HUES48 (cell line): ENCODE results near the gene FTCD.
"Not testable (repeated sequence)": the region's sequence is repeated elsewhere in the genome, so short reads cannot be mapped to it uniquely, and the experiment has no call there.

Experiments used
- H3K27ac ChIP-seq: one replicate; pipeline ENCODE4 v1.7.0; 2013; ENCODE audit warnings: low read depth, low read length, inconsistent platforms
- H3K27me3 ChIP-seq: 2 replicates; pipeline ENCODE4 v1.6.1; 2013; ENCODE audit warnings: mild to moderate bottlenecking, low read length; ENCODE audit not compliant: control insufficient read depth, insufficient read depth
- H3K36me3 ChIP-seq: 2 replicates; pipeline ENCODE4 v1.6.1; 2013; ENCODE audit warnings: low read length; ENCODE audit not compliant: control insufficient read depth, insufficient read depth
- H3K4me1 ChIP-seq: 2 replicates; pipeline ENCODE4 v1.6.1; 2013; ENCODE audit warnings: mild to moderate bottlenecking, low read length; ENCODE audit not compliant: control insufficient read depth, insufficient read depth
- H3K4me3 ChIP-seq: 2 replicates; pipeline ENCODE4 v1.5.1; 2013; ENCODE audit warnings: mild to moderate bottlenecking, low read depth, low read length
- H3K9ac ChIP-seq: 2 replicates; pipeline ENCODE4 v1.6.1; 2013; ENCODE audit warnings: mild to moderate bottlenecking, low read depth, low read length, moderate library complexity
- H3K9me3 ChIP-seq: 2 replicates; pipeline ENCODE4 v1.6.1; 2013; ENCODE audit warnings: low read length; ENCODE audit not compliant: control insufficient read depth, insufficient read depth

Gene FTCD

DNA sequence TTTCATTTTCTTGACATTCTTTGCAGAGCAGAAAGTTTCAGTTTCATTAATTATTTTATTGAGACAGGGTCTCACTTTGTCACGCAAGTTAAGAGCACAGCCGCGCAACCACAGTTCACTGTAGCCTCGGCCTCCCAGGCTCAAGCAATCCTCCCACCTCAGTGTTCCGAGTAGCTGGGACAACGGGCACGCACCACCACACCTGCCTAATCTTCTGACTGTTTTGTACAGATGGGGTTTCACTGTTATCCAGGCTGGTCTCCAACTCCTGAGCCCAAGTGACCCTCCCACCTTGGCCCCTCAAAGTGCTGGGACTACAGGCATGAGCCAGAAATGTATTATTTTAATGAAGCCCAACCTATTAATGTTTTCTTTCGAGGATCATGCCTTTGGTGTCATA lies 31.9 kb upstream of the FTCD start:
- Histone ChIP-seq H3K9me3 (no peaks in the 10 kb centered on the region), H3K27me3 (no peaks in the 10 kb centered on the region), H3K27ac (no peak overlapping the region), H3K4me3 (no peak overlapping the region), H3K36me3 (peaks cover 22% of the 10 kb centered on the region), H3K9ac (no peak overlapping the region), H3K4me1 (peaks cover 6% of the 10 kb centered on the region)

DNA sequence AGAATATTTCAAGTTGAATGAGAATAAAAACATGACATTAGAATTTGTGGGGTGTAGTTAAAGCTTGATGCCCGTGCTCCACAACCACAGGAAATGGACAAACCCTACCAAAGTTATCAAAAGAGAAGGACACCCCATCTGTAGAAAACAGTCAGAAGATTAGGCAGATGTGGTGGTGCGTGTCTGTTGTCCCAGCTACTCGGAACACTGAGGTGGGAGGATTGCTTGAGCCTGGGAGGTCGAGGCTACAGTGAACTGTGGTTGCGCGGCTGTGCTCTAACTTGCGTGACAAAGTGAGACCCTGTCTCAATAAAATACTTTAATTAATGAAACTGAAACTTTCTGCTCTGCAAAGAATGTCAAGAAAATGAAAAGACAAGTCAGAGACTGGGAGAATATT lies 30.3 kb upstream of the FTCD start:
- Histone ChIP-seq H3K36me3 (peaks cover 11% of the 10 kb centered on the region), H3K9me3 (no peaks in the 10 kb centered on the region), H3K4me1 (peaks cover 6% of the 10 kb centered on the region), H3K9ac (no peak overlapping the region), H3K27me3 (no peaks in the 10 kb centered on the region), H3K4me3 (no peak overlapping the region), H3K27ac (no peak overlapping the region)

DNA sequence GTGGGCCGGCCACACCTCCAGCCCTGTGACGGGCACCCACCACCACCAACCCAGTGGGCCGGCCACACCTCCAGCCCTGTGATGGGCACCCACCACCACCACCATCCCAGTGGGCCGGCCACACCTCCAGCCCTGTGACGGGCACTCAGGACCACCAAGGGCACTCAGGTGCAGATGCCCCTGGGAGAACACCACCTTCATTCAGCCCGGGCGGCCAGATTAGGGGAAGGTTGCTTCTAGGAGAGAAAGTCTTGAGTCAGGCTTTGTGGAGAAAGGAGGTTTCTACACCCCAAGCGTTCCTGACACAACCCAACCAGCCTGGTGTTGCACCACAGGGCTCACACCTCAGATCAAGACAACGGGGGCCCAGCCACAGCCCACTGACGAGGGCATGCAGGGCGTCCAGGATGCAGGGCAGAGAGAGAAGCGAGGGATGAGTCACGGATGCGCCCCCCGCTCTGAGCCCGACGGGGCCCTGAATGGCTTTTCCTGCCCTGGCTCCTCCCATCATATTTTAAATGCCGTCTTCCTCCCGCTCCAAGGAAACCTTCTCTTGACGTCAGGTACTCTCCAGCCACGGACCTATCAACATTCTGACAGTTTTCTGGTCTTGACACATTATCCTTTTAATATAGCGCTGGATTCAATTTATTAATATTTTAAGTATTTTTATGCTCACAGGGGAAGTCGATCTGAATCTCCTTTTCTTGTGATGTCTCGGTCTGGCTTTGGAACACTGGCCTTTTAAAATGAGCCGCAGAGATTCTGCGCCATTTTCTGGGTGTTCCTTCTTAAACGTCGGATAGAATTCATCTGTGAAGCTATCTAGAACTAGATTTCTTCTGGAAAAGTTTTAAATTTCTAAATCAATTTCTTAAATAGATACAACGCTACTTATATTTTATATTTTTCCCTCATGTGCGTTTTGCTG lies 29.5 kb upstream of the FTCD start:
- H3K9ac ChIP-seq, result peak overlapping the region; percentile 61

DNA sequence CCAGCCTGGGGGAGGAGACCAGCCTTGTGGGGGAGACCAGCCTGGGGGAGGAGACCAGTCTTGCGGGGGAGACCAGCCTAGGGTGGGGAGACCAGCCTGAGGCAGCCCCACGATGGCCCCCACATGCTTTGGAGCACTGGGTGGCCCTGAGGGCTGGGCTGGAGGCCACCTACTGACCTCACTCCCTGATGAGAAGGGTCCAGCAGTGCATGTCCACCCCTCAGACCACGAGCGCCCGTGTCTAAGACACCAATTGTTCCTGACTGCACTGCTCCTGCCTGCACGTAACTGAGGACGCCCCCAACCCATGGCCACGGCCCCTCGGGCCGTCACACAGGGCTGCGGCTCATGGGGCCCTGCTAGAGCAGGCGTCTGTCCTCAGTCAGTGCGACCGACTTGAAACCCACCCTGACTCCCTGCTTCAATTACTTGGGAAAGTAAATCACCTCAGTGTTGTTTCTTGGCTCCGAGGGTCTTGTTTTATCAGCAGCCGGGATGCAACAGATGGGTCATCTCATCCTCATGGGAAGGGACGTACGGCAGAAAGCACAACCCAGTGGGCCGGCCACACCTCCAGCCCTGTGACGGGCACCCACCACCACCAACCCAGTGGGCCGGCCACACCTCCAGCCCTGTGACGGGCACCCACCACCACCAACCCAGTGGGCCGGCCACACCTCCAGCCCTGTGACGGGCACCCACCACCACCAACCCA lies 28.7 kb upstream of the FTCD start, which contains the start of gene SPATC1L:
Gene SPATC1L (minus strand): TSS at position 550 of the 715 bp plus-strand sequence. CDS start 1,643 bp downstream, outside the sequence.
- Histone ChIP-seq H3K36me3 (0 out of 2 replicates have a peak, but pooled peaks cover 3% of the 10 kb centered on the region), H3K27ac (peak within 1 kb of the TSS; percentile 96)

More for the DNA sequence above, 29.5 kb upstream of the FTCD start:
- H3K4me1 ChIP-seq, result peaks cover 14% of the 10 kb centered on the region
- no peaks in the 10 kb centered on the region for H3K27me3 ChIP-seq
- H3K27ac ChIP-seq, result peak overlapping the region; percentile 96
- peak overlapping the region; percentile 100 for H3K4me3 ChIP-seq
- 0 out of 2 replicates have a peak, but pooled peaks cover 3% of the 10 kb centered on the region for H3K36me3 ChIP-seq
- no peaks in the 10 kb centered on the region for H3K9me3 ChIP-seq

DNA sequence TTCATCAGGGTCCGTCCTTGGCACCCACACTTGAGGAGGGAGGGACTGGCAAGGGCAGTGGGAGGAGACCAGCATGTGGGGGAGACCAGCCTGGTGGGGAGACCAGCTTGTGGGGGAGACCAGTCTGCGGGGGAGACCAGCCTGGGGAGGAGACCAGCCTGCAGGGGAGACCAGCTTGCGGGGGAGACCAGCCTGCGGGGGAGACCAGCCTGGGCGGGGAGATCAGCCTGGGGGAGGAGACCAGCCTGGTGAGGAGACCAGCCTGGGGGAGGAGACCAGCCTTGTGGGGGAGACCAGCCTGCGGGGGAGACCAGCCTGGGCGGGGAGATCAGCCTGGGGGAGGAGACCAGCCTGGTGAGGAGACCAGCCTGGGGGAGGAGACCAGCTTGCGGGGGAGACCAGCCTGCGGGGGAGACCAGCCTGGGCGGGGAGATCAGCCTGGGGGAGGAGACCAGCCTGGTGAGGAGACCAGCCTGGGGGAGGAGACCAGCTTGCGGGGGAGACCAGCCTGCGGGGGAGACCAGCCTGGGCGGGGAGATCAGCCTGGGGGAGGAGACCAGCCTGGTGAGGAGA lies 28.0 kb upstream of the FTCD start:
- H3K27me3 ChIP-seq, H3K27ac ChIP-seq: not testable (repeated sequence)

More for the DNA sequence above, 28.7 kb upstream of the FTCD start, which contains the start of gene SPATC1L:
- Histone ChIP-seq H3K9me3 (no peaks in the 10 kb centered on the region), H3K27me3 (no peaks in the 10 kb centered on the region), H3K9ac (peak within 1 kb of the TSS; percentile 61), H3K4me1 (peaks cover 15% of the 10 kb centered on the region), H3K4me3 (peak within 1 kb of the TSS; percentile 100)

DNA sequence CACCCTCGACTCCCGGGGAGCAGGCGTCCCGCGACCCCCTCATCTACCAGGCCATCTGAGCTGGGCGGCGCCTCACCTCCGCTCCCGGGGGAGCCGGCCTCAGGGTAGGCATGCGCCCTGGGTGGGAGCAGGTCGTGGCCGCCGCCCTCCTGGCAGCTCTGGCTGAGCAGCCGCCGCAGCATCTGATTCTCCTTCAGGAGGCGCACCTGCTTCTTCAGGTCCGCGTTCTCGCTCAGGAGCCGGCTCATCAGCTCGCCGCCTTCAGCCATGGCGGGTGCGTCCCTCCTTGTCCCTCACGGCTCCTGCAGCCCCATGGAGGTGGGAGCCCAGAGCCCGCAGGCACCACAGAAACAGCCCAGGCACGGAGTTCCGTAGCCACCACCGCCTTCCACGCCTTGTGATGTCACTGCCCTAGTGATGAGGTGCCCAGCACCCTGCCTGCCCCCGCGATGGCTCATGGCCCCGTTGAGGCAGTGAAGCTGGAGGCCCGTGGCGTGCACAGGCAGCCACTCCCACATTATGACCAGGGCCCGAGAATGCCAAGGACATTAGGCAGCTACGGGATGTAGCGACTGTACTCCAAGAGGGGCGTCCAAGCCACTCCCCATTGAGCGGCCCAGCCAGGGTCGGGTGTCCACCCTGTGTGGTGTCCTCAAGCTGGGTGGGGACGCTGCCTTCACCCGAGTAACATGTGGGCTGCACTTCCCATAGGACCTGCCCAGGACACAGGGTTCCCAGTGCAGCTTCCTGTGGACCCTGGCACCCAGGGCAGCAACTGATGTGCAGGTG lies 27.4 kb upstream of the FTCD start:
- Histone ChIP-seq H3K9ac (no peak overlapping the region), H3K4me1 (peaks cover 9% of the 10 kb centered on the region), H3K9me3 (no peaks in the 10 kb centered on the region), H3K27me3 (no peaks in the 10 kb centered on the region), H3K36me3 (0 out of 2 replicates have a peak, but pooled peaks cover 1% of the 10 kb centered on the region), H3K27ac (no peak overlapping the region), H3K4me3 (no peak overlapping the region)

More for the DNA sequence above, 28.0 kb upstream of the FTCD start:
- H3K9me3 ChIP-seq, H3K4me1 ChIP-seq, H3K36me3 ChIP-seq, H3K4me3 ChIP-seq, H3K9ac ChIP-seq: not testable (repeated sequence)

DNA sequence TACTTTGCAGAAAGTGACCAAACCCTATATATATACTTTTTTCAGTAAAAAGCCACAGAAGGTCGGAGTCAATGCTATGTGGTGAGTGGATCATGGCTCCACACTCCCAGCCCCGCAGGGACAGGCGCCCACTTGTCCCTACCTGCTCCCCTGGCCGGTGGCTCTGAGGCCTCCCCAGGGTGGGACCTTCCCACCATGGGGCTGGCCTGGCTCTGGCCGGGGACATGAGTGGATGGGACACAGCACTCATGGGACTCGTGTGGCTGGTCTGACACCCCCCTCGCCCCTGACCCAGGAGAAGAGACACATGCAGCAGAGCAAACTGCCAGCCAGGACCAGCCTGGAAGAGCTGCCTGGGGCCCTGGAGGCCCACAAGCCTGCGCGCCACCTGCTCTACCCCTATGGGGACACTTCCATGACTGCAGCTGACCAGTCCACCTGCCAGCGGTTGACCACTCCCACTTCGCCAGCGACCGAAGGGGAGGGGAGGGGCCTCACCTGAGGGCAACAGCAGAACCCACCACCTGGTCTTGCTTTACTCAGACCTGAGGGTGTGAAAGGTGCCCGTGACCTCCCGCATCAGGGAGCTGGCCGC lies 26.7 kb upstream of the FTCD start:
- no peaks in the 10 kb centered on the region for H3K9me3 ChIP-seq
- H3K27ac ChIP-seq, result no peak overlapping the region
- no peaks in the 10 kb centered on the region for H3K27me3 ChIP-seq
- H3K4me3 ChIP-seq, result no peak overlapping the region
- H3K4me1 ChIP-seq, result peaks cover 9% of the 10 kb centered on the region
- H3K36me3 ChIP-seq, result no peaks in the 10 kb centered on the region
- H3K9ac ChIP-seq, result no peak overlapping the region

DNA sequence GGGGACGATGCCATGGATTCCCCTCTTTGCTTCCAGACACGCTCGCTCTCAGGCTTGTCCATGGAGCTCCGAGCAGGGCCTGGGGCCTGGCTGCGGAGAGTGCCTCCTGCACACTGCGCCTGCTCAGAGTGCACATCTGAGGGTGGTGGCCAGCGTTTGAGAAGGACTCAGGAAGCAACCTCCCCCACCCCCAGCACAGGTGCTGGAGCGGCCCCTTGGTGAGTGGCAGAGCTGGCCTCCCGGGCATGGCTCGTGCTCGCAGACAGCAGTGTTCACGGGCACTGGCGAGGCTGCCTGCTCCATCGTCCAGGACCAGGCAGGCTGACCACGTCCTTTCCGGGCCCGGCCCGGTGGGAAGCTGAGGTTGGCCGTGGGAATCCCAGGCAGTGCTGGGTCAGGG lies 26.1 kb upstream of the FTCD start:
- Histone ChIP-seq H3K4me1 (peaks cover 9% of the 10 kb centered on the region), H3K27ac (no peak overlapping the region), H3K36me3 (no peaks in the 10 kb centered on the region), H3K9ac (no peak overlapping the region), H3K9me3 (no peaks in the 10 kb centered on the region), H3K27me3 (no peaks in the 10 kb centered on the region), H3K4me3 (no peak overlapping the region)

DNA sequence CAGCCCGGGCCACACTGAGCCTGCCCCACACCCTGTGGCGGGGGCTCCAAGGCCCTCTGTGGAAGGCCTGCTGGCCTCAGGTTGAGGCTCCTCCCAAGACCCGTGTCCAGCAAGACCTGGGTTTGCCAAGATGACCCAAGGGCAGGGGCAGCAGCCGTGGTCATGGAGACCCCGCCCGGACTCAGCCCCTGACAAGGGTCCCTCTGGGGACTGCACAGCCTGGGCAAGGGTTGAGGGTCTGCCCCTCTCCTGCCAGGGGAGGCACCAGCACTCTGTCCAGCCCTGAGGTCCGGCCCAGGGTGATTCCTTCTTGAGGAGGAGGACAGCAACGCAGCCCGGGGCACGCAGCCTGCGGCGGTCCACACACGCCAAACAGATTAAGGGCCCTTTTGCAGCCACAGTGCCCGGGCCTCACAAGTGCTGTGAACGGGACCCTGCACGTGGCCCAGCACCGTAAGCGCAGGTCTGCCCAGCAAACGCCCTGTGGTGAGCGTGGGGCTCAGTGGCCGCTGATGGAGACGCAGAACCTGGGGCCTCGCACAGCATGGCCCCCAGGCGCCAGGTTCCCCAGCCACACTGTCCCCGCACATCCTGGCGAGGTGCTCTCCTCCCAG lies 25.5 kb upstream of the FTCD start:
- Histone ChIP-seq H3K4me3 (no peak overlapping the region), H3K9me3 (no peaks in the 10 kb centered on the region), H3K27ac (peak overlapping the region; percentile 49), H3K9ac (no peak overlapping the region), H3K4me1 (peaks cover 9% of the 10 kb centered on the region), H3K36me3 (no peaks in the 10 kb centered on the region), H3K27me3 (no peaks in the 10 kb centered on the region)
